WERI-Rb-1 (cell line): ENCODE data around the gene DBT.
"Not testable (repeated sequence)": the region's sequence is repeated elsewhere in the genome, so short reads cannot be mapped to it uniquely, and the experiment has no call there.

ENCODE experiments used
- DNase-seq: peaks from one replicate; pipeline ENCODE4 v3.0.0-alpha.2; 2020
- H3K27ac ChIP-seq: fragments of 250-450 bp; sonication (Bioruptor Pico); 2 replicates; pipeline ENCODE4 v1.5.1; 2020; ENCODE audit warnings: mild to moderate bottlenecking, moderate library complexity
- H3K27me3 ChIP-seq: fragments of 250-450 bp; sonication (Bioruptor Pico); 2 replicates; pipeline ENCODE4 v1.5.1; 2021; ENCODE audit warnings: mild to moderate bottlenecking, low read depth, moderate library complexity; ENCODE audit not compliant: insufficient read depth, severe bottlenecking
- H3K36me3 ChIP-seq: fragments of 250-450 bp; sonication (Bioruptor Pico); 2 replicates; pipeline ENCODE4 v1.5.1; 2020; ENCODE audit warnings: mild to moderate bottlenecking, moderate library complexity
- H3K4me3 ChIP-seq: 2 replicates; pipeline ENCODE4 v1.5.1; 2011; ENCODE audit warnings: low read depth, mild to moderate bottlenecking, control low read depth, low read length
- H3K9me3 ChIP-seq: fragments of 250-450 bp; sonication (Bioruptor Pico); 2 replicates; pipeline ENCODE4 v1.5.1; 2021; ENCODE audit warnings: mild to moderate bottlenecking, moderate library complexity; ENCODE audit not compliant: severe bottlenecking
- CTCF ChIP-seq: IDR thresholded peaks from 2 replicates; pipeline ENCODE4 v1.5.1; 2011; ENCODE audit warnings: low read depth, mild to moderate bottlenecking, control low read depth, inconsistent platforms, low read length

DBT gene

GRCh38 chr1:100249155-100249536 is 488 bp downstream of the DBT start:
- Histone ChIP-seq H3K36me3 (no peaks in the 10 kb centered on the region), H3K4me3 (peak overlapping the region; percentile 69), H3K9me3 (no peaks in the 10 kb centered on the region), H3K27ac (peak overlapping the region; percentile 69), H3K27me3 (no peaks in the 10 kb centered on the region)
- TF ChIP-seq CTCF: no peak
- DNase-seq: no peak

- no peak for TF ChIP-seq CTCF
- no peaks in the 10 kb centered on the region for H3K27me3 ChIP-seq
Observed at GRCh38 chr1:100246738-100247137, 2.9 kb downstream of the DBT start.

GRCh38 chr1:100240631-100241030 is 9.0 kb downstream of the DBT start:
- peaks cover 4% of the 10 kb centered on the region for H3K36me3 ChIP-seq
- H3K27me3 ChIP-seq: no peaks in the 10 kb centered on the region
- no peak for TF ChIP-seq CTCF
- H3K4me3 ChIP-seq: no peak overlapping the region
- no peaks in the 10 kb centered on the region for H3K9me3 ChIP-seq
- H3K27ac ChIP-seq: no peak overlapping the region
- no peak for DNase-seq

More at GRCh38 chr1:100246738-100247137, 2.9 kb downstream of the DBT start:
- no peaks in the 10 kb centered on the region for H3K36me3 ChIP-seq
- H3K27ac ChIP-seq: no peak overlapping the region
- no peaks in the 10 kb centered on the region for H3K9me3 ChIP-seq
- DNase-seq: no peak
- no peak overlapping the region for H3K4me3 ChIP-seq

GRCh38 chr1:100239961-100240360 is 9.7 kb downstream of the DBT start:
- DNase-seq: no peak
- no peak for TF ChIP-seq CTCF
- peaks cover 5% of the 10 kb centered on the region for H3K36me3 ChIP-seq

GRCh38 chr1:100237091-100237490 is 12.5 kb downstream of the DBT start:
- H3K36me3 ChIP-seq: peaks cover 13% of the 10 kb centered on the region
- no peak overlapping the region for H3K4me3 ChIP-seq
- no peaks in the 10 kb centered on the region for H3K27me3 ChIP-seq
- DNase-seq: no peak
- H3K27ac ChIP-seq: no peak overlapping the region
- no peaks in the 10 kb centered on the region for H3K9me3 ChIP-seq
- TF ChIP-seq CTCF: no peak

More at GRCh38 chr1:100239961-100240360, 9.7 kb downstream of the DBT start:
- no peak overlapping the region for H3K27ac ChIP-seq
- no peaks in the 10 kb centered on the region for H3K9me3 ChIP-seq
- H3K27me3 ChIP-seq: no peaks in the 10 kb centered on the region
- H3K4me3 ChIP-seq: no peak overlapping the region

GRCh38 chr1:100234432-100234831 is 15.2 kb downstream of the DBT start:
- Histone ChIP-seq H3K27me3 (no peaks in the 10 kb centered on the region), H3K36me3 (peaks cover 10% of the 10 kb centered on the region; the same call in 1 of the 2 replicates), H3K4me3 (no peak overlapping the region), H3K27ac (no peak overlapping the region), H3K9me3 (no peaks in the 10 kb centered on the region)
- no peak for DNase-seq
- TF ChIP-seq CTCF: no peak

- not testable (repeated sequence) for H3K27ac ChIP-seq, DNase-seq, H3K27me3 ChIP-seq, H3K4me3 ChIP-seq, H3K9me3 ChIP-seq
- H3K36me3 ChIP-seq: peaks cover 10% of the 10 kb centered on the region; the same call in 1 of the 2 replicates
Observed at GRCh38 chr1:100233566-100233965, 16.1 kb downstream of the DBT start.
